Ovary (tissue), 10 donors: ENCODE data around the gene CYB5R4. TPM values are rescaled to one million over a fixed set of nuclear protein-coding genes. Genes with fewer than 3 reads are reported as not detected.

Experiments used
- DNase-seq, 5 donors: peaks; one replicate each; pipeline ENCODE4 v3.0.0-alpha.2; 2019 to 2020
- H3K27ac ChIP-seq, 2 donors: fragments of 200-600 bp; one replicate each; pipeline versions ENCODE4 v1.5.1 to v1.8.0; 2019 to 2022
- H3K27me3 ChIP-seq: fragments of 200-600 bp; one replicate; pipeline ENCODE4 v1.8.0; 2022
- H3K36me3 ChIP-seq: fragments of 200-600 bp; sonication (generic); one replicate; pipeline ENCODE4 v1.5.1; 2019
- H3K4me1 ChIP-seq: one replicate; pipeline ENCODE4 v1.8.1; 2013; ENCODE audit warnings: mild to moderate bottlenecking, moderate library complexity; ENCODE audit not compliant: insufficient read depth
- H3K4me3 ChIP-seq: fragments of 200-600 bp; sonication (generic); one replicate; pipeline ENCODE4 v1.5.1; 2017
- H3K9me3 ChIP-seq, 2 donors: fragments of 200-600 bp in 1 of 2; sonication (generic) in 1 of 2; one replicate each; pipeline versions ENCODE4 v1.5.1 to v1.8.1; 2013 to 2019; ENCODE audit warnings: mild to moderate bottlenecking in 1 of 2, moderate library complexity in 1 of 2
- CTCF ChIP-seq, 3 donors: fragments of 450-650 bp in 2 of 3; fragments of 200-600 bp in 1 of 3; IDR thresholded peaks; one replicate each; pipeline versions ENCODE4 v1.5.1 to v1.8.0; 2016 to 2022; ENCODE audit warnings: antibody characterized with exemption in 3 of 3, mild to moderate bottlenecking in 1 of 3
- EP300 ChIP-seq: sonication (generic); formaldehyde crosslinking; IDR thresholded peaks from one replicate; pipeline ENCODE4 v1.6.1; 2017; ENCODE audit warnings: antibody characterized with exemption
- POLR2A ChIP-seq: fragments of 450-650 bp; IDR thresholded peaks from one replicate; pipeline ENCODE4 v1.6.1; 2017; ENCODE audit warnings: antibody characterized with exemption, mild to moderate bottlenecking, moderate library complexity
- WGBS, 3 donors: extraction: QIAGEN DNeasy Blood & Tissue Kit in 1 of 3; methylation state at CpG; one replicate each; pipeline versions ENCODE4 v1.1.5 to v1.1.7; 2013 to 2017; 5-methylcytosine and 5-hydroxymethylcytosine counted together
- intact Hi-C, 4 donors: fragments of 100-400 bp; cut with DNase I; formaldehyde crosslinking; loops; one replicate each; pipeline versions ENCODE4 v1.11.0 to v1.15.1; 2022 to 2023
- long read RNA-seq, 3 donors: library from polyadenylated mRNA in 2 of 3; unstranded in 2 of 3; transcript quantifications; one replicate each; pipeline ENCODE4 v2.0.0 and lab custom pipeline, GENCODE V29; 2021 to 2026
- polyA plus RNA-seq, 2 donors: library from polyadenylated mRNA; stranded (reverse); fragments of 200-250 nt in 1 of 2; fragments of 350-450 nt in 1 of 2; fragmentation: Illumina TruSeq in 1 of 2; extraction: RNeasy Lipid Tissue Mini Kit (QIAGEN cat#74804) in 1 of 2; gene quantifications; one replicate each; pipeline ENCODE4 v1.2.3, GENCODE V29; 2013 to 2014
- total RNA-seq, 7 donors: library from RNA; depleted of rRNA in 2 of 7; stranded (reverse); fragments of >200 nt in 2 of 7; fragmentation: NEBNext Ultra II Directional in 3 of 7; extraction: Animal tissue kit (Norgen Biotek cat#: 25700) in 3 of 7; gene quantifications; one replicate each; pipeline versions ENCODE4 v1.1.0 to v1.2.4, GENCODE V29; 2016 to 2023
- donor health status: DM: no; HTN: no; CAD: no; lungs with moderate emphysema.
- donor health status: DM: no; HTN: no; CAD: no.
- donor health status: Bipolar disorder and iron deficiency.
- donor health status: DM: yes; HTN: yes; CAD: no.
- donor health status: DM: no; HTN: no; CAD: no.
- donor health status: DM: yes; HTN: yes; CAD: no.

CYB5R4 gene
- total RNA-seq = 10 to 100 TPM in 2 of 7 donors, 1 to 10 TPM in 5; 2.0 to 12.2 (median 9.1) TPM
- polyA plus RNA-seq = 1 to 10 TPM; 3.8 to 4.8 TPM
- long read RNA-seq, donor 1, full-length matches to known transcripts = 22 of 35 reads
- long read RNA-seq, donor 1, partial matches to known transcripts = 9 of 35 reads
- long read RNA-seq, donor 1, other reads (novel, unspliced or antisense) = 4 of 35 reads
- long read RNA-seq, donor 2, full-length matches to known transcripts = 5 of 5 reads
- long read RNA-seq, donor 2, partial matches to known transcripts = 0 of 5 reads
- long read RNA-seq, donor 2, other reads (novel, unspliced or antisense) = 0 of 5 reads
- long read RNA-seq, donor 3, full-length matches to known transcripts = 12 of 17 reads
- long read RNA-seq, donor 3, partial matches to known transcripts = 1 of 17 reads
- long read RNA-seq, donor 3, other reads (novel, unspliced or antisense) = 4 of 17 reads

- WGBS, 3 donors = 0 to 1% (median 0%) methylated on average over 52 to 53 of the region's 53 CpGs
- intact Hi-C loops = no loop called here
Measured at GRCh38 chr6:83859410-83860358, at the start of gene CYB5R4. CYB5R4 (plus strand) TSS chr6:83859689; CDS start chr6:83859783, 94 bp downstream.

GRCh38 chr6:83812595-83812994, 46.9 kb upstream of the CYB5R4 start:
- no peak overlapping the region for H3K4me3 ChIP-seq
- no peaks in the 10 kb centered on the region for H3K9me3 ChIP-seq
- DNase-seq = no peak
- no peaks in the 10 kb centered on the region for H3K4me1 ChIP-seq
- H3K36me3 ChIP-seq = no peaks in the 10 kb centered on the region
- TF ChIP-seq POLR2A (no peak), CTCF (IDR thresholded peaks at IDR 0.05) (no peak), EP300 (no peak)
- intact Hi-C loops = no loop called here
- no peak overlapping the region for H3K27ac ChIP-seq
- no peaks in the 10 kb centered on the region for H3K27me3 ChIP-seq

More at GRCh38 chr6:83859410-83860358, at the start of gene CYB5R4:
- DNase-seq = peak; percentile 94 to 97 (median 95)
- Histone ChIP-seq H3K4me1 (peaks cover 5% of the 10 kb centered on the region), H3K9me3 (no peaks in the 10 kb centered on the region), H3K4me3 (peak within 1 kb of the TSS; percentile 92), H3K27ac (peak within 1 kb of the TSS; percentile 72 to 80), H3K36me3 (no peaks in the 10 kb centered on the region), H3K27me3 (no peaks in the 10 kb centered on the region)
- no peak for TF ChIP-seq EP300
- peak in 2 of 3 donors; percentile 32 to 42 for TF ChIP-seq CTCF (IDR thresholded peaks at IDR 0.05)
- peak; percentile 79 for TF ChIP-seq POLR2A

- WGBS, 3 donors = 23 to 39% (median 30%) methylated on average over 2 of the region's 2 CpGs
- Histone ChIP-seq H3K36me3 (no peaks in the 10 kb centered on the region), H3K27me3 (no peaks in the 10 kb centered on the region), H3K9me3 (no peaks in the 10 kb centered on the region), H3K27ac (no peak overlapping the region), H3K4me1 (no peaks in the 10 kb centered on the region), H3K4me3 (no peak overlapping the region)
- TF ChIP-seq CTCF (IDR thresholded peaks at IDR 0.05) = no peak
- no peak for TF ChIP-seq POLR2A
- TF ChIP-seq EP300 = no peak
- intact Hi-C loops = no loop called here
- no peak for DNase-seq
Measured at GRCh38 chr6:83815631-83816272, 43.7 kb upstream of the CYB5R4 start.

GRCh38 chr6:83822629-83823169, 36.8 kb upstream of the CYB5R4 start:
- Histone ChIP-seq H3K4me3 (no peak overlapping the region), H3K27me3 (no peaks in the 10 kb centered on the region), H3K9me3 (no peaks in the 10 kb centered on the region), H3K27ac (no peak overlapping the region), H3K4me1 (no peaks in the 10 kb centered on the region), H3K36me3 (no peaks in the 10 kb centered on the region)
- WGBS, 3 donors = 79 to 86% (median 85%) methylated on average over 3 of the region's 3 CpGs
- DNase-seq = no peak
- TF ChIP-seq CTCF (IDR thresholded peaks at IDR 0.05) (no peak), EP300 (no peak), POLR2A (no peak)
- intact Hi-C loops = no loop called here
